Stimulated activated naive CD4-positive, alpha-beta T cell (primary cell): Measurements from ENCODE around the gene CDKAL1.
"Not testable (repeated sequence)": the region's sequence is repeated elsewhere in the genome, so short reads cannot be mapped to it uniquely, and the experiment has no call there.

Source experiments
- DNase-seq, 6 experiments: peaks; one replicate each; lab custom pipeline; 2025; lab: John Stamatoyannopoulos, UW

Gene CDKAL1

GRCh38 chr6:20534295-20535262 is at the start of gene CDKAL1:
Gene CDKAL1, plus strand, starts transcription at chr6:20534457. Its CDS starts 11,894 bp downstream, at chr6:20546351.
- DNase-seq = peak; percentile 76 to 89 (median 84)

- no peak for DNase-seq
Observed at GRCh38 chr6:20486641-20487040, 47.6 kb upstream of the CDKAL1 start.

GRCh38 chr6:20487669-20488375 is 46.4 kb upstream of the CDKAL1 start:
- DNase-seq = no peak

GRCh38 chr6:20490591-20490990 is 43.7 kb upstream of the CDKAL1 start:
- DNase-seq = no peak

GRCh38 chr6:20492099-20492498 is 42.2 kb upstream of the CDKAL1 start:
- no peak for DNase-seq

- DNase-seq = no peak
Observed at GRCh38 chr6:20497216-20498040, 36.8 kb upstream of the CDKAL1 start.

- DNase-seq = no peak
Observed at GRCh38 chr6:20498041-20498385, 36.2 kb upstream of the CDKAL1 start.

GRCh38 chr6:20509212-20509611 is 25.0 kb upstream of the CDKAL1 start:
- no peak for DNase-seq

- DNase-seq = no peak
Observed at GRCh38 chr6:20511852-20512251, 22.4 kb upstream of the CDKAL1 start.

- not testable (repeated sequence) for DNase-seq
Observed at GRCh38 chr6:20525208-20525607, 9.0 kb upstream of the CDKAL1 start.

GRCh38 chr6:20529086-20529448 is 5.2 kb upstream of the CDKAL1 start:
- DNase-seq = peak in 3 of 6 experiments; percentile 23 to 60 (median 56)

GRCh38 chr6:20532881-20533280 is 1.4 kb upstream of the CDKAL1 start:
- DNase-seq = no peak

- DNase-seq = no peak
Observed at GRCh38 chr6:20533746-20534294, 437 bp upstream of the CDKAL1 start.

GRCh38 chr6:20538131-20538662 is 3.9 kb downstream of the CDKAL1 start:
- DNase-seq = no peak

- DNase-seq = no peak
Observed at GRCh38 chr6:20538907-20539306, 4.7 kb downstream of the CDKAL1 start.

- DNase-seq = no peak
Observed at GRCh38 chr6:20539387-20539786, 5.1 kb downstream of the CDKAL1 start.

GRCh38 chr6:20540683-20541082 is 6.4 kb downstream of the CDKAL1 start:
- no peak for DNase-seq

GRCh38 chr6:20541382-20541781 is 7.1 kb downstream of the CDKAL1 start:
- no peak for DNase-seq

- DNase-seq = no peak
Observed at GRCh38 chr6:20542927-20543602, 8.8 kb downstream of the CDKAL1 start.

GRCh38 chr6:20548264-20548663 is 14.0 kb downstream of the CDKAL1 start:
- no peak for DNase-seq

GRCh38 chr6:20549398-20549797 is 15.1 kb downstream of the CDKAL1 start:
- not testable (repeated sequence) for DNase-seq
